ENCODE data around the gene EPAS1. TPM values are rescaled to one million over a fixed set of nuclear protein-coding genes. Genes with fewer than 3 reads are reported as not detected.

The EPAS1 gene
- total RNA-seq, 1 experiment from 2014 or later, result 55.9 TPM

- no TSS peak for BruUV-seq (replicated peaks)
- no peak overlapping the region for H2AFZ ChIP-seq (ENCODE audit: low read depth, low read length, poor library complexity, severe bottlenecking)
- H3K4me2 ChIP-seq (ENCODE audit: low read length), result no peak overlapping the region
- no peaks in the 10 kb centered on the region for H3K27me3 ChIP-seq (ENCODE audit: insufficient read depth, low read length)
- H3K79me2 ChIP-seq (ENCODE audit: insufficient read depth, low read length), result no peaks in the 10 kb centered on the region
- no peaks in the 10 kb centered on the region for H3K9me2 ChIP-seq (ENCODE audit: insufficient read depth)
- POLR2A ChIA-PET, result no interaction called here
- DNase-seq (ENCODE audit: low read depth, low spot score), result no peak
- H3K4me3 ChIP-seq (replicated peaks in 1 of 2; ENCODE audit: low read depth in 1 of 2, low read length in 2 of 2), result no peak overlapping the region
- peaks cover 0 to 13% of the 10 kb centered on the region in 2 experiments; a peak in 1 of 4 replicates for H3K4me1 ChIP-seq (ENCODE audit: control insufficient read depth in 1 of 2, insufficient read depth in 2 of 2, low read length in 2 of 2)
- no peaks in the 10 kb centered on the region for H3K9me3 ChIP-seq (ENCODE audit: control insufficient read depth in 1 of 2, insufficient read depth in 1 of 2, low read depth in 1 of 2, low read length in 2 of 2)
- no peak for ATAC-seq
- intact Hi-C loops (cut with micrococcal nuclease), result no loop called here
- CTCF ChIA-PET, result no interaction called here
- H3K27ac ChIP-seq (ENCODE audit: low read depth, low read length), result no peak overlapping the region
- RAD21 ChIA-PET (ENCODE audit: low non-redundant PET in 1 of 2, low total read pairs in 2 of 2, uncharacterized antibody in 2 of 2, unreplicated experiment in 2 of 2), result no interaction called here
- H3K36me3 ChIP-seq (ENCODE audit: control insufficient read depth in 1 of 2, insufficient read depth in 2 of 2, low read length in 2 of 2), result no peaks in the 10 kb centered on the region
- TF ChIP-seq EZH2 (IDR thresholded peaks at IDR 0.05) (no peak), CTCF (IDR thresholded peaks at IDR 0.05 in 2 of 3, conservative IDR thresholded peaks at IDR 0.05 in 1 of 3; ENCODE audit: borderline replicate concordance in 1 of 3, insufficient read depth in 1 of 3, low read depth in 2 of 3, low read length in 2 of 3) (no peak), ZBTB33 (IDR thresholded peaks at IDR 0.05; ENCODE audit: extremely low read depth, insufficient replicate concordance, low read length) (no peak), ELF1 (IDR thresholded peaks at IDR 0.05; ENCODE audit: borderline replicate concordance, low read depth) (no peak), TCF7L2 (IDR thresholded peaks at IDR 0.05; ENCODE audit: borderline replicate concordance, extremely low read depth, insufficient read depth, insufficient read length) (no peak), RAD21 (IDR thresholded peaks at IDR 0.05; ENCODE audit: low read depth) (no peak)
- no peaks in the 10 kb centered on the region for H4K20me1 ChIP-seq (ENCODE audit: insufficient read depth)
- H3K9ac ChIP-seq (ENCODE audit: low read length), result no peak overlapping the region
Measured at GRCh38 chr2:46332686-46333281, 35.6 kb downstream of the EPAS1 start.

All from HCT116 (cell line).